HG03135 (cell line): Measurements from ENCODE around the gene DDIAS.
"Not testable (repeated sequence)": the region's sequence is repeated elsewhere in the genome, so short reads cannot be mapped to it uniquely, and the experiment has no call there.

Experiments
- ATAC-seq: cut with Tn5 transposase; IDR thresholded peaks from one replicate; pipeline ENCODE4 v1.9.1; 2021; ENCODE audit warnings: mild to moderate bottlenecking, moderate library complexity; ENCODE audit not compliant: unreplicated experiment

Gene DDIAS, protein sequence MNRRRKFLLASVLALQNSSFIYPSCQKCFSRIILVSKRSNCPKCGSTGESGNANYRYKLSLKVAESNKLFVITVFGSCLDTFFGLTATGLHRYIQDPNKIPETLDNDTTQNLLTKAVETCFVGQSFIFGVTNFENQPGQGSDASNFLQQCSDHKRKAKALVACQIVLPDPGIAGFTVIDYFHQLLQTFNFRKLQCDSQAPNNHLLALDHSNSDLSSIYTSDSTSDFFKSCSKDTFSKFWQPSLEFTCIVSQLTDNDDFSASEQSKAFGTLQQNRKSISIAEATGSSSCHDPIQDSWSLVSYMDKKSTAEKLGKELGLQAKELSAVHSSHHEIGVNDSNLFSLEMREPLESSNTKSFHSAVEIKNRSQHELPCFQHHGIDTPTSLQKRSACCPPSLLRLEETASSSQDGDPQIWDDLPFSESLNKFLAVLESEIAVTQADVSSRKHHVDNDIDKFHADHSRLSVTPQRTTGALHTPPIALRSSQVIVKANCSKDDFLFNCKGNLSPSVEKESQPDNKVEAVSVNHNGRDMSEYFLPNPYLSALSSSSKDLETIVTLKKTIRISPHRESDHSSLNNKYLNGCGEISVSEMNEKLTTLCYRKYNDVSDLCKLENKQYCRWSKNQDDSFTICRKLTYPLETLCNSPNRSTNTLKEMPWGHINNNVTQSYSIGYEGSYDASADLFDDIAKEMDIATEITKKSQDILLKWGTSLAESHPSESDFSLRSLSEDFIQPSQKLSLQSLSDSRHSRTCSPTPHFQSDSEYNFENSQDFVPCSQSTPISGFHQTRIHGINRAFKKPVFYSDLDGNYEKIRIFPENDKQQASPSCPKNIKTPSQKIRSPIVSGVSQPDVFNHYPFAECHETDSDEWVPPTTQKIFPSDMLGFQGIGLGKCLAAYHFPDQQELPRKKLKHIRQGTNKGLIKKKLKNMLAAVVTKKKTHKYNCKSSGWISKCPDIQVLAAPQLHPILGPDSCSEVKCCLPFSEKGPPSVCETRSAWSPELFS

DNA sequence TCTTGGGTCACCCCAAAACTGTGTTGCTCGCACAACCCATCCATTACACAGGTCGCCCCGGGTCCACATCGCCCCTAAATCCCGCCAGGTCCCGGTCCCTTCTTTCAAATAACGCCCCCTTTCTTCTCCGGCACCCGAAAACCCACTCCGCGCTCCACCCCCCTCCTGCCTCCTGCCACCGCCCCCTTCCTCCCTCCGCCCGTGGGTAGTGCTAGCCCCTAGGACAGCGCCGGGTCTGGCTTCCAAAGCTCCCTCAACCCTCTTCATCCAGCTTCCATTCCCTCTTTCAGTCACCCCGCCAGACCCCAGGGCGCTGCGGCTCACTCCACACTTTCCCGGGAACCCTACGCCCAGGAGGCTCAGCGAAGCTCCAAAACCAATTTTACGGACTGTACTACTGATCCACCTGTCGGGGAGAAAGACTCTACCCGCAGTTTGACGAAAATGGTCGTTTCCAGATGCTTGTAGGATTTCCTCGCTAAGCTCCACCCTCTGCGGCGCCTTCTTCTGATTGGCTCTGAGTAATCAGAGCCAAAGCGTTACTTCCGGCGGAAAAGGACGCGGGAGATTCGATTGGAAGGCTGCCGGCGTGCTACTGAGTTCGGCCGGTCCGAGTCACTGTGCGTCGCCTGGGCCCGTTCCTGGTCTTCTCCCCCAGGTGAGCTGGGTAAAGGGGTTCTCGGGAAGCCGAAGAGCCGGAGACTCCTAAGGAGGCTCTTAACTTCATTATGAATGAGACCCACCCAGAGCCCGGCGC lies at the start of gene DDIAS:
Gene DDIAS (plus strand): TSS at position 572 of the 757 bp plus-strand sequence. CDS start 13,003 bp downstream, outside the sequence.
- ATAC-seq, result peak; percentile 74

DNA sequence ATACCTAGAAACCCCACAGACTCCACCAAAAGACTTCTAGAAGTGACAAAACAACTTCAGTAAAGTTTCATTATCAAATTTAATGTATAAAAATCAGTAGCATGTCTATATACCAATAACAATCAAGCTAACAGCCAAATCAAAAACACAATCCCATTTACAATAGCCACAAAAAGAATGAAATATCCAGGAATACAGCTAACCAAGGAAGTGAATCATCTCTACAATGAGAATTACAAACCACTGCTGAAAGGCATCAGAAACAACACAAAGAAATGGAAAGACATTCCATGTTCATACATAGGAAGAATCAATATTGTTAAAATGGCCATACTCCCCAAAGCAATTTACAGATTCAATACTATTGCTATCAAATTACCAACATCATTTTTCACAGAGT lies 47.3 kb upstream of the DDIAS start:
- ATAC-seq, result no peak

- not testable (repeated sequence) for ATAC-seq
Measured at GRCh38 chr11:82854916-82855315, 46.6 kb upstream of the DDIAS start.

DNA sequence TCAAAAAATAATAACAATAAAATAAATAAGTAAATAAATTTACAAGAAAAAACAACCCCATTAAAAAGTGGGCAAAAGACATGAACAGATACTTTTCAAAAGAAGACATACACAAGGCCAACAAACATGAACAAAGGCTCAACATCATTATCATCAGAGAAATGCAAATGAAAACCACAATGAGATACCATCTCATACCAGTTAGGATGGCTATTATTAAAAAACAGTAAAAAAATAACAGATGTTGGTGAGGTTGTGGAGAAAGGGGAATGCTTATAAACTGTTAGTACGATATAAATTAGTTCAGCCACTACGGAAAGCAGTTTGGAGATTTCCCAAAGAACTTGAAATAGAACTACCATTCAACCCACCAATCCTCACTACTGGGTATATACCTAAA lies 45.9 kb upstream of the DDIAS start:
- no peak for ATAC-seq

GRCh38 chr11:82857145-82857544 lies 44.4 kb upstream of the DDIAS start:
- ATAC-seq, result no peak

DNA sequence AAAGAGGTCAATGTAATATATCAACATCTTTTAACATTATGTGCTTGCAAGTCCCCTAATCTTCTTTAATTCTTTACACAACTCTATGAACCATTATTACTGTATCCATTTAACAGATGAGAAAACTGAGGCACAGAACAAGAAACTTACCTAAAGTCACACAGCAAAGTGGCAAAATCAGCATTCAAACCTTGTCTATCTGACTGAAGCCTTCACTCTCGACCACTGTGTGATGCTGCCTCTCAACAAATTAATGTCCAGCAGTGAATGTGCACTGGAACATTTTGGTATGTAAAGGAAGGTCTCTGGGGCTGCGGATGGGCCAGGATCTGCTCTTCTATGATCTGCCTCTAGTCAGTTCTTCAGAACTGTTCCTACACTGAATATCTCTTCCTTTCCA lies 43.4 kb upstream of the DDIAS start:
- ATAC-seq, result no peak

DNA sequence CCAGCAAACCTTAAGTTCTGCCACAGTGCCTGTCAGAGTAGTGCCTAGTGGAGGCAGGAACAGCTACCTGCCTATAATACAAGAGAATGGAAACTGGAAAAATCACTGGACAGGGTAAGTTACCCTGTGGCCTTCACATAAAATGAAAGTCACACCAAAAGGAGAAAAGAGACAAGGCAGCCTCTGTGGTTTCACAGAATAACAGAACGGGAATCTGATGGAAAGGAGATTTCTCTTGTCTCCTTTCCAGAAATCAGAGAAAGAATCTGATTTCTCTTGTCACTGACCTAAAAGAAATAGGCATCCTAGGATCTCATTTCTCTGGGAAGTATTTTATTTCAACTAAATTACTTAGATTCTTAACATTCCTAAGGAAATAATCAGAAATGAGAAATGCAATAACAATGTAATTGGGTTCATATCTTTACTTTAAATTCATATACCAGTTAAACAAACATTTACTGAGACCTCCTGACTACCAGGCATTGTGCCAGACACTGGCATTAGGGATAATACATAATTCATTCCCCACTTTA lies 42.9 kb upstream of the DDIAS start:
- ATAC-seq, result no peak

DNA sequence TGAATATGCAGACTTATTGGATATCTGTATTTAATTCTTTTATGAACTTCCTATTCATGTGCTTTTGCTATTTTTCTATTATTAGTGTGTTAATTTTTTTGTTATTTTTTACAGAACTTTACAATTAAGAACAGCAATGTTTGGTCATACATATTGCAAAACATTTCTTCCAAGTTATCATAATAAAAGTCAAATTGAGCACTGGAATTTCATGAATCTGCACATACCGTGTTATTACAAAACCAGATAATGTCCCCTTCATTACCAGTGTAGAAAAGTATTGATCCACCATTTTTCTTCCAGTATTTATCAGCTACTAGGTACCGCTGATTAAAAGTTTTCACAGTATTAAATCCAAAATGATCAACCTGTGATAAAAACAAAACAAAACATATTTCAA lies 41.8 kb upstream of the DDIAS start:
- ATAC-seq, result no peak

- no peak for ATAC-seq
Measured at GRCh38 chr11:82862379-82862778, 39.2 kb upstream of the DDIAS start.

DNA sequence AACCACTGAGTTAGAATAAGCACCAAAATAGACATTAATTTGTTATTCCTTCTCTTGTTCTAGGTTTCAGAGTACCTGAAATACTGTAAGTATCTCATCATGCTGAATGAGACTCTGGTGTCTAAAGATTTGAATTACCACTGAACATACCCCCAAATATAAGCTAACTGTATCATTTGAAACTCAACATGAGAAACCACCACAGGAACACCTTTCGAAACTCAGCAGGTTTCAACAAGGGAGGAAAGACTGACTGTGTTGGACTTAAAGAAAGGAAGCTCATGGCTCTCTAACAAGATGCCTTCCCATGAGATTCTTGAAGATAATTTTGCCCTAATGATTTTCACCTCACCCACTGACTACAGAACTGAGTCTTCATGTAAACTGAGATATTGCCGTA lies 38.3 kb upstream of the DDIAS start:
- no peak for ATAC-seq

DNA sequence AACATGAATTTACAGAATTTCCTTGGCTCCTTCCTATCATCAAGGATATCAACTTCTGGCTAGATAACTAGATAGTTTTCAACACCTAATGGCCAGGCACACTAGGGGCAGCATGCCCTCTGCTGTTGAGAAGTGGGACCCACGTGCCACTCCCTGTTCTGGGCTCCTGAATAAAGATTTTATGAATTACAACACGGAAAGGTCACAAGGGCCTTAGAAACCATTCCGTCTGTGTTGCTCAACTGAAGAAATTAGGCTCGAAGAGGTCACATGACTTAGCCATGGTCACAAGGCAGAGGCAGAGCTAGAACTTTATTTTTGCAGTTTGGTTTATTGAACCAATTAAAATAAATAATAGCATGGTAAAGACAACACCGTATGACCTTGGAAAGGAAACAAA lies 37.3 kb upstream of the DDIAS start:
- peak; percentile 55 for ATAC-seq

GRCh38 chr11:82865841-82866240 lies 35.7 kb upstream of the DDIAS start:
- no peak for ATAC-seq

GRCh38 chr11:82867495-82868082 lies 33.9 kb upstream of the DDIAS start:
- no peak for ATAC-seq

- no peak for ATAC-seq
Measured at GRCh38 chr11:82869657-82870056, 31.9 kb upstream of the DDIAS start.

GRCh38 chr11:82871646-82872045 lies 29.9 kb upstream of the DDIAS start:
- ATAC-seq, result no peak

DNA sequence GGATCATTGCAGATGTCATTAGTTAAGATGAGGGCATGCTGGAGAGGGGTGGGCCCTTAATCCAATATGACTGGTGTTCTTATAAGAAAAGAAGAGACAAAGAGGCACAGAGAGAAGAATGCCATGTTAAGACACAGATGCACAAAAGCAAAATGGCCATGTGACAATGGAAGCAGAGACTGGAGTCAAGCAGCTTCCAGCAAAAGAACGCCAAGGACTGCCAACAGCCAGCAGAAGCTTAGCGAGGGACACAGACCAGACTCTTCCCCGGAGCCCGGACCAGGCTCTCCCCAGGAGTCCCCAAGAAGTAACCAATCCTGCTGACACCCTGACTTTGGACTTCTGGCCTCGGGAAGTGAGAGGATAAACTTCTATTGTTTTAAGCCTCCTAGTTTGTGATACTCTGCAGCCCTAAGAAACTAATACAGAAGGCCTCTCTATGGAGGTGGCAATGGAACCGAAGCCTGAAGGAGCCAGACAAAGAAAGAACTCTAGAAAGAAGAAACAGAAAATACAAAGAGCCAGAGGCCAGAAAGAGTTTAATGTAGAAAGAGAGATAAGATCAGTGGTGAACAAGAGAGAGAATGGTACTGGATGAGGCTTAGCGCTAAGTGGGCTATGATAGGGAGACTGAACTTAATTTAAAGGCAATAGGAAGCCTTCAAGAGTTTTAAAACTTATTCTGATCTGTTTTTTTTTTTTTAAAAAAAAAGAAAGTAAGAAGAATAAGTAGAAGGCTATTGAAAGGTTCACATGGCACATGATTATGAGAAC lies 29.0 kb upstream of the DDIAS start:
- ATAC-seq, result no peak

- ATAC-seq, result no peak
Measured at GRCh38 chr11:82873919-82874333, 27.6 kb upstream of the DDIAS start.

GRCh38 chr11:82874646-82875523 lies 26.7 kb upstream of the DDIAS start:
- no peak for ATAC-seq

GRCh38 chr11:82883853-82884252 lies 17.7 kb upstream of the DDIAS start:
- ATAC-seq, result no peak
